Mesenchymal stem cell (in vitro differentiated cells and primary cell): ENCODE measurements around the gene FSTL4.

ENCODE experiments used
- DNase-seq: peaks from one replicate; pipeline ENCODE4 v3.0.0-alpha.2; 2013
- H2AFZ ChIP-seq: one replicate; pipeline ENCODE4 v1.6.1; 2013; ENCODE audit warnings: low read depth, mild to moderate bottlenecking, control low read depth, inconsistent platforms, low read length, moderate library complexity
- H2AK5ac ChIP-seq: 2 replicates; pipeline ENCODE4 v1.6.1; 2013; ENCODE audit warnings: low read length, moderate library complexity, mild to moderate bottlenecking, inconsistent platforms; ENCODE audit not compliant: severe bottlenecking
- H2BK120ac ChIP-seq: one replicate; pipeline ENCODE4 v1.6.1; 2013; ENCODE audit warnings: low read depth, mild to moderate bottlenecking, inconsistent platforms, low read length, moderate library complexity
- H2BK12ac ChIP-seq, 2 experiments: one replicate each; pipeline ENCODE4 v1.6.1; 2013; ENCODE audit warnings: inconsistent platforms in 2 of 2, low read length in 2 of 2, mild to moderate bottlenecking in 2 of 2, moderate library complexity in 2 of 2, control low read depth in 1 of 2
- H2BK15ac ChIP-seq: one replicate; pipeline ENCODE4 v1.6.1; 2013; ENCODE audit warnings: mild to moderate bottlenecking, low read depth, inconsistent platforms; ENCODE audit not compliant: poor library complexity, severe bottlenecking
- H2BK5ac ChIP-seq: 2 replicates; pipeline ENCODE4 v1.6.1; 2013; ENCODE audit warnings: low read depth, mild to moderate bottlenecking, low read length, control low read depth, inconsistent platforms; ENCODE audit not compliant: poor library complexity, severe bottlenecking
- H3K14ac ChIP-seq, 2 experiments: one replicate each; pipeline ENCODE4 v1.6.1; 2013; ENCODE audit warnings: inconsistent platforms in 2 of 2, low read length in 2 of 2, control low read depth in 1 of 2, mild to moderate bottlenecking in 1 of 2, moderate library complexity in 1 of 2
- H3K18ac ChIP-seq, 2 experiments: one replicate each; pipeline ENCODE4 v1.6.1; 2013; ENCODE audit warnings: inconsistent platforms in 2 of 2, low read length in 2 of 2, control low read depth in 1 of 2, low read depth in 1 of 2, mild to moderate bottlenecking in 1 of 2
- H3K23ac ChIP-seq, 2 experiments: one replicate each; pipeline ENCODE4 v1.6.1; 2013; ENCODE audit warnings: inconsistent platforms in 2 of 2, low read length in 2 of 2, mild to moderate bottlenecking in 2 of 2, moderate library complexity in 2 of 2, control low read depth in 1 of 2
- H3K27ac ChIP-seq: 2 replicates; pipeline ENCODE4 v1.5.1; 2013; ENCODE audit warnings: mild to moderate bottlenecking, moderate library complexity, low read length, control low read depth, inconsistent platforms; ENCODE audit not compliant: poor library complexity, severe bottlenecking
- H3K27me3 ChIP-seq, 2 experiments: 2 replicates each; pipeline versions ENCODE4 v1.6.1 to v1.7.0; 2013; ENCODE audit warnings: low read length in 2 of 2, mild to moderate bottlenecking in 2 of 2, moderate library complexity in 2 of 2, control low read depth in 1 of 2, inconsistent platforms in 1 of 2; ENCODE audit not compliant: control insufficient read depth in 1 of 2, insufficient read depth in 1 of 2
- H3K36me3 ChIP-seq, 2 experiments: 2 replicates each; pipeline versions ENCODE4 v1.6.1 to v1.7.0; 2013; ENCODE audit warnings: low read length in 2 of 2, control low read depth in 1 of 2, inconsistent platforms in 1 of 2, low read depth in 1 of 2, mild to moderate bottlenecking in 1 of 2; ENCODE audit not compliant: insufficient read depth in 2 of 2, control insufficient read depth in 1 of 2
- H3K4ac ChIP-seq, 2 experiments: one replicate each; pipeline ENCODE4 v1.6.1; 2013; ENCODE audit warnings: inconsistent platforms in 2 of 2, low read length in 2 of 2, mild to moderate bottlenecking in 2 of 2, moderate library complexity in 2 of 2, control low read depth in 1 of 2, low read depth in 1 of 2
- H3K4me1 ChIP-seq: 2 replicates; pipeline ENCODE4 v1.6.1; 2013; ENCODE audit warnings: low read depth, low read length, control low read depth; ENCODE audit not compliant: control insufficient read depth, insufficient read depth
- H3K4me2 ChIP-seq: 2 replicates; pipeline ENCODE4 v1.6.1; 2013; ENCODE audit warnings: low read length, mild to moderate bottlenecking, inconsistent platforms; ENCODE audit not compliant: poor library complexity, severe bottlenecking
- H3K4me3 ChIP-seq, 2 experiments: 2 replicates each; pipeline versions ENCODE4 v1.5.1 to v1.7.0; 2013; ENCODE audit warnings: low read length in 2 of 2, mild to moderate bottlenecking in 2 of 2, control low read depth in 1 of 2, low read depth in 1 of 2; ENCODE audit not compliant: insufficient read depth in 1 of 2
- H3K79me1 ChIP-seq: replicated peaks from 2 replicates; pipeline ENCODE4 v1.6.1; 2013; ENCODE audit warnings: mild to moderate bottlenecking, control low read depth, low read length, inconsistent platforms; ENCODE audit not compliant: poor library complexity, severe bottlenecking
- H3K9ac ChIP-seq: 2 replicates; pipeline ENCODE4 v1.7.0; 2013; ENCODE audit warnings: mild to moderate bottlenecking, low read length, moderate library complexity
- H3K9me3 ChIP-seq: 2 replicates; pipeline ENCODE4 v1.7.0; 2013; ENCODE audit warnings: mild to moderate bottlenecking, low read length; ENCODE audit not compliant: control insufficient read depth
- H4K8ac ChIP-seq: one replicate; pipeline ENCODE4 v1.6.1; 2013; ENCODE audit warnings: inconsistent platforms, mild to moderate bottlenecking, low read length, moderate library complexity
- H4K91ac ChIP-seq: one replicate; pipeline ENCODE4 v1.6.1; 2013; ENCODE audit warnings: mild to moderate bottlenecking, low read length, inconsistent platforms
- WGBS: methylation state at CpG from one replicate; pipeline ENCODE4 v1.1.7; 2013; ENCODE audit warnings: mixed read lengths; 5-methylcytosine and 5-hydroxymethylcytosine counted together

Gene FSTL4

DNA sequence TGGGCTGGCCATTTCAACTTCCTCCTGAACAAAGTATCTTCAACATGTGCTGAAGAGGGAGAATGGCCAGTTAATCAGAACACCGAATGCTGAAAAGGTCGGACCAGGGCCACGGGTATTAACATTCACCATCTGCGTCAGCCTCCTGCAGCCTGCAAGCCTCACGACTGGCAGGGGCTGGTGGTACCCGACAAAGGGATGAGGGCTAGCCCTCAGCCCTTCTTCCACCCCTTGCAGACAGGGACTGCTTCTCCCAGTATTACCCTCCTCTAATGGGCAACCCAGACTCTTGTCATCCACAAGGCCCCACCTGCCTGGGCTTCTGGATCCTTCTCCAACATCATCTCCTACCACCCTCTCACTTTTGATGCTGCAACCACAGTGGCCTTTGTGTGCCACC lies 246.6 kb downstream of the FSTL4 start:
- no peak overlapping the region for H2BK12ac ChIP-seq
- no peak overlapping the region for H2BK120ac ChIP-seq
- no peak overlapping the region for H3K23ac ChIP-seq
- no peak overlapping the region for H3K18ac ChIP-seq
- H3K27me3 ChIP-seq: peaks cover 68 to 69% of the 10 kb centered on the region in 2 experiments
- no peak overlapping the region for H4K8ac ChIP-seq
- H2AK5ac ChIP-seq: no peak overlapping the region
- no peak overlapping the region for H2BK5ac ChIP-seq
- H2BK15ac ChIP-seq: no peak overlapping the region
- H3K4ac ChIP-seq: no peak overlapping the region
- H3K27ac ChIP-seq: no peak overlapping the region
- H3K4me1 ChIP-seq: no peaks in the 10 kb centered on the region
- no peaks in the 10 kb centered on the region for H3K9me3 ChIP-seq
- no peak overlapping the region for H3K14ac ChIP-seq
- 90% methylated on average over 6 of the region's 6 CpGs for WGBS
- H3K79me1 ChIP-seq: no peaks in the 10 kb centered on the region
- no peak overlapping the region for H3K4me2 ChIP-seq
- H3K4me3 ChIP-seq: no peak overlapping the region
- H3K36me3 ChIP-seq: no peaks in the 10 kb centered on the region
- no peak for DNase-seq
- no peak overlapping the region for H2AFZ ChIP-seq
- no peak overlapping the region for H4K91ac ChIP-seq
- H3K9ac ChIP-seq: no peak overlapping the region

- H3K18ac ChIP-seq: no peak overlapping the region
- DNase-seq: no peak
Observed at GRCh38 chr5:133364936-133365707, 247.2 kb downstream of the FSTL4 start.

DNA sequence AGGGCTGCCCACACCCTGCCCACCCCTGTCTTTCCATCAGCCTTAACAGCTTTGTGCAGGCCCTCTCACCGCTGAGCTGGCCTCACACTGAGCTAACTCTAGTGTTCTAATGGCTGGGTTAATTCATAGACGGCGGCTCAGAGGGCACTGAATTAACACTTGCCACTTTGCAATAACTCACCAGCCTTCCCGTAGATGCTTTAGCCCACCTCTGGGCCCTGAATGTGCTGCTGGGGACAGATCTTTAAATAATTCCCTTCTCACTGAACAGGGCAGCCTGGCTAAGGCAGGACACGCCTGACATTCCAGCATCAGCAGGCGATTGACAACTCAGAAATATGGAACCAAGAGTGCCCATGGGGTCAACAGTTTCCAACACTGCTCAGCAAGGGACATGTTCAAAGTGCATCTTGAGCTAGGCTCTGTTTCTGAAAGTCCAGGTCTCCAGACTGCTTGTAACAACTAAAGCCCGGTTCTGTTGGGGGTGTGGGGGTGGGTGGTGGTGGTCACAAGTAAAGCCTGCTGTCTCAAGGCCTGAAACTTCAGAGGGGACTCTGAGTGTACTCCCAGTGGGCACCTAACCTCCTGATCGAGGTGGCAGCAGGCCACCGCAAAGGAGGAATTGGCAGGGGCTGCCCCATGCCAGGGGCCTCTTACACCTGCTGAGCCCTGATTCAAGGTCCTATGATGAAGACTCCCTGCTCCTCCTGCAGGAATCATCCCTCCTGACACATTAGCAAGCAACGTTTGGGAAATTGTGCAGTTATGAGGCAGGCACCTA lies 248.3 kb downstream of the FSTL4 start:
- no peak overlapping the region for H2AK5ac ChIP-seq
- no peak overlapping the region for H3K4me2 ChIP-seq
- no peak overlapping the region for H4K91ac ChIP-seq
- no peak overlapping the region for H2BK15ac ChIP-seq
- no peak for DNase-seq
- no peaks in the 10 kb centered on the region for H3K9me3 ChIP-seq
- no peak overlapping the region for H3K4me3 ChIP-seq
- H2BK5ac ChIP-seq: no peak overlapping the region
- H3K36me3 ChIP-seq: no peaks in the 10 kb centered on the region
- H3K27me3 ChIP-seq: peaks cover 68 to 76% of the 10 kb centered on the region in 2 experiments
- H3K23ac ChIP-seq: no peak overlapping the region
- no peak overlapping the region for H2AFZ ChIP-seq
- H4K8ac ChIP-seq: no peak overlapping the region
- H3K79me1 ChIP-seq: no peaks in the 10 kb centered on the region
- no peak overlapping the region for H2BK120ac ChIP-seq
- WGBS: 70% methylated on average over 10 of the region's 10 CpGs
- H3K4me1 ChIP-seq: no peaks in the 10 kb centered on the region
- H2BK12ac ChIP-seq: no peak overlapping the region
- H3K18ac ChIP-seq: no peak overlapping the region
- no peak overlapping the region for H3K9ac ChIP-seq
- H3K14ac ChIP-seq: no peak overlapping the region
- no peak overlapping the region for H3K27ac ChIP-seq
- no peak overlapping the region for H3K4ac ChIP-seq

More at GRCh38 chr5:133364936-133365707, 247.2 kb downstream of the FSTL4 start:
- Histone ChIP-seq H3K4me2 (no peak overlapping the region), H3K14ac (no peak overlapping the region), H2BK15ac (no peak overlapping the region), H4K91ac (no peak overlapping the region), H3K36me3 (no peaks in the 10 kb centered on the region), H2AK5ac (no peak overlapping the region), H2BK12ac (no peak overlapping the region), H2BK5ac (no peak overlapping the region), H3K79me1 (no peaks in the 10 kb centered on the region), H3K4me1 (no peaks in the 10 kb centered on the region), H3K9me3 (no peaks in the 10 kb centered on the region), H2BK120ac (no peak overlapping the region), H2AFZ (no peak overlapping the region), H3K4me3 (no peak overlapping the region), H3K27ac (no peak overlapping the region), H3K9ac (no peak overlapping the region), H3K23ac (no peak overlapping the region), H3K27me3 (peaks cover 70 to 71% of the 10 kb centered on the region in 2 experiments), H3K4ac (no peak overlapping the region), H4K8ac (no peak overlapping the region)
- 31% methylated on average over 9 of the region's 12 CpGs for WGBS

GRCh38 chr5:133362438-133362837 lies 249.9 kb downstream of the FSTL4 start:
- no peak overlapping the region for H3K23ac ChIP-seq
- no peak overlapping the region for H3K14ac ChIP-seq
- H4K8ac ChIP-seq: no peak overlapping the region
- whole genome bisulfite sequencing: 90% methylated on average over 7 of the region's 7 CpGs
- H2BK12ac ChIP-seq: no peak overlapping the region
- no peak overlapping the region for H3K4ac ChIP-seq
- H2AK5ac ChIP-seq: no peak overlapping the region
- no peaks in the 10 kb centered on the region for H3K4me1 ChIP-seq
- H3K4me2 ChIP-seq: no peak overlapping the region
- H4K91ac ChIP-seq: no peak overlapping the region
- no peak overlapping the region for H3K4me3 ChIP-seq
- H3K36me3 ChIP-seq: no peaks in the 10 kb centered on the region
- no peak overlapping the region for H3K18ac ChIP-seq
- no peak for DNase-seq
- H2BK5ac ChIP-seq: no peak overlapping the region
- H3K27ac ChIP-seq: no peak overlapping the region
- no peak overlapping the region for H2AFZ ChIP-seq
- H3K79me1 ChIP-seq: no peaks in the 10 kb centered on the region
- no peak overlapping the region for H2BK120ac ChIP-seq
- no peaks in the 10 kb centered on the region for H3K9me3 ChIP-seq
- no peak overlapping the region for H3K9ac ChIP-seq
- no peak overlapping the region for H2BK15ac ChIP-seq
- peaks cover 64 to 65% of the 10 kb centered on the region in 2 experiments for H3K27me3 ChIP-seq
